Peyer's patch (tissue), 4 donors: ENCODE measurements around the gene FARP1.

ENCODE experiments used
- CTCF ChIP-seq, 6 experiments: fragments of 450-650 bp in 4 of 6; fragments of 200-600 bp in 2 of 6; sonication (generic) in 1 of 6; IDR thresholded peaks; one replicate each; pipeline ENCODE4 v1.5.1; 2017 to 2019; ENCODE audit warnings: antibody characterized with exemption in 6 of 6, mild to moderate bottlenecking in 3 of 6, moderate library complexity in 1 of 6
- POLR2A ChIP-seq, 2 donors: fragments of 450-650 bp; IDR thresholded peaks; one replicate each; pipeline ENCODE4 v1.5.1; 2017; ENCODE audit warnings: antibody characterized with exemption in 2 of 2, mild to moderate bottlenecking in 2 of 2, moderate library complexity in 2 of 2

GRCh38 chr13:98334620-98335205 is 191.8 kb downstream of the FARP1 start:
- TF ChIP-seq CTCF (IDR thresholded peaks at IDR 0.05) (no peak), POLR2A (IDR thresholded peaks at IDR 0.05) (no peak)
